ENCODE measurements around the gene ERLEC1.
"Not testable (repeated sequence)": the region's sequence is repeated elsewhere in the genome, so short reads cannot be mapped to it uniquely, and the experiment has no call there.

ERLEC1 gene

DNA sequence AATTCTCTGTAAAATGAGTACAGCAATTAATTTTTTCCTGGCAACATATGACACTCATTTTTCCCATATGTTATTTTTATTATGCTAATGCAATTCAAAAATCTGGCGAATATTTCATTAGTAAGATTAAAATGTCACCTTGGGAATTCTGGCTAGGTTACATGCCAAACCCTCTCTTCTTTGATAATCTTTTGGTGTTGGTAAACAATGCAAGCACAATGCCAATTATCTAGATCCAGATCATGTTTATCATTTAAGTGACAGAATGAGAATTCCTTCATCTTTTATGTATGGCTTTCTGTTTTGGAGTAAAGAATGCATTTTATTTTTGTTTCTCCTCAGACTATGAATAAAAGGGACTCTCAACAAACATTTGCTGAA is 39.2 kb downstream of the ERLEC1 start:
- TF ChIP-seq, protein P1, sequence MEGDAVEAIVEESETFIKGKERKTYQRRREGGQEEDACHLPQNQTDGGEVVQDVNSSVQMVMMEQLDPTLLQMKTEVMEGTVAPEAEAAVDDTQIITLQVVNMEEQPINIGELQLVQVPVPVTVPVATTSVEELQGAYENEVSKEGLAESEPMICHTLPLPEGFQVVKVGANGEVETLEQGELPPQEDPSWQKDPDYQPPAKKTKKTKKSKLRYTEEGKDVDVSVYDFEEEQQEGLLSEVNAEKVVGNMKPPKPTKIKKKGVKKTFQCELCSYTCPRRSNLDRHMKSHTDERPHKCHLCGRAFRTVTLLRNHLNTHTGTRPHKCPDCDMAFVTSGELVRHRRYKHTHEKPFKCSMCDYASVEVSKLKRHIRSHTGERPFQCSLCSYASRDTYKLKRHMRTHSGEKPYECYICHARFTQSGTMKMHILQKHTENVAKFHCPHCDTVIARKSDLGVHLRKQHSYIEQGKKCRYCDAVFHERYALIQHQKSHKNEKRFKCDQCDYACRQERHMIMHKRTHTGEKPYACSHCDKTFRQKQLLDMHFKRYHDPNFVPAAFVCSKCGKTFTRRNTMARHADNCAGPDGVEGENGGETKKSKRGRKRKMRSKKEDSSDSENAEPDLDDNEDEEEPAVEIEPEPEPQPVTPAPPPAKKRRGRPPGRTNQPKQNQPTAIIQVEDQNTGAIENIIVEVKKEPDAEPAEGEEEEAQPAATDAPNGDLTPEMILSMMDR (IDR thresholded peaks at IDR 0.05; ENCODE audit: control insufficient read depth, insufficient read depth, low read depth, low read length, missing control alignments) = no peak
- DNase-seq (ENCODE audit: low read depth) = no peak
- no peak overlapping the region for H3K4me3 ChIP-seq (ENCODE audit: control insufficient read depth, low read depth, low read length)

DNA sequence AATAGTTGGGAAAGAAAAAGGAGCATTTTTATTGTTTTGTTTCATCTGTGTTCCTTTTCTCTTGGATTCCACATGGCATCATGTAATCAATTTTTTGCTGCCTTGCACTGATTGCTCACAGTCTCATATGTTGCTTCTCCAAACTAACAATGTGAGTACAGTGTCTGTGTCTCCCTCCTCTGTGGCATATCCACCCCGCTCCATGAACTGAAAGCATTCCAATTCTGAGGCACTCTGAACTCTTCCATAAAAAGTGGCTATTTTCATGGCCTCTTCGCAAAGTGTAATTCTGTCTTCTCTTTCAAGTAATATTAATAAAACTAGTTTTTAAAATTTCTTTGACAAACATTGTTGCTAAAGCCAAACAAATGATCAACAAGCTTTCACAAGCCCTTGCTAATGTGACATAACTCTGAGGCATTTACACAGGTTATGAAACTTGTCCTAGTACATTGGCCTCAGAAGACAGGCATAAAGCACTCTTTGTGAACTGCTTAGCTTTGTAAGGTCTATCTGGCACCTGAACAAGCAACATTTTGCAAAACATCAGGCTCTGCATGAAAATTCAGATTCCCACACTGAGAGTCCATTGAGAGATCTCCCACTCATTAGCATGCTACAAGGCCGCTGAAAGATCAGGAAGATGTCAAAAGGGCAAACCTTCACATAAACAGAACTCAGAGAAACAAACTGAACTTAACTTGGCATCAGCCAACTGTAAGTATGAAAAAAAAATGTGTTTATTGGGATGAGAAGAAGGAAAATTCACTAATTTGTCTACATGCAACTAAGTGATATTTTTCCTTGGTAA is 39.9 kb downstream of the ERLEC1 start:
- TF ChIP-seq, protein P1 (IDR thresholded peaks at IDR 0.05; ENCODE audit: control insufficient read depth, insufficient read depth, low read depth, low read length, missing control alignments) = no peak
- DNase-seq (ENCODE audit: low read depth) = no peak
- H3K4me3 ChIP-seq (ENCODE audit: control insufficient read depth, low read depth, low read length) = no peak overlapping the region

DNA sequence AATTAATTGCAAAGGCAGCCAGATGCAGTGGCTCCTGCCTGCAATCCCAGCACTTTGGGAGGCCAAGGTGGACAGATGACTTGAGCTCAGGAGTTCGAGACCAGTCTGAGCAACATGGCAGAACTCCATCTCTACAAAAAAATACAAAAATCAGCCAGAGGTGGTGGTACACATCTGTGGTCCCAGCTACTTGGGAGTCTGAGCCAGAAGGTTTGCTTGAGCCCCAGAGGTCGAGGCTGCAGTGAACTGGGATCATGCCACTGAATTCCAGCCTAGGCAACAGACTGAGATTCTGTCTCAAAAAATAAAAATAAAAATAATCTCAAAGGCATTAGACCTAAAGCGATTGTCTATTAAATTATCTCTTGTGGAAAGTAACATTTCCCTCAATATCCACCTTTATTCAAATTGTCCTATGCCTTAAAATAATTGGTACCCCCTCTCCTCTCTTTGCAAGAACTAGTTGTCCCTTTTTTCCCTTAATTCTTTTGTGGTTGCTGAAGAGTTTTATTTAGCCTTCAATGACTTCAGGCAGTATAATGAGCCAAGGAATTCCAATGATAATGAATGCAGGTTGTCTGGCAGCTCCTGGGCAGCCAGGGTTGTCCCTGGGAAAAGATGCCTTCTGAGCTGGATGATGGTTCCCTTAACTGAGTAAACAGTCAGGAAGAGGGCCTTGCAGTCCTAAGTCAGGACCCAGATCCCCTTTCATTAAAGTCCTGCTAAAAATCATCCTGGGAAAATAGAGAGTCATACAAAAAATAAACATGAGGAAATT is 40.7 kb downstream of the ERLEC1 start:
- no peak for DNase-seq (ENCODE audit: low read depth)

DNA sequence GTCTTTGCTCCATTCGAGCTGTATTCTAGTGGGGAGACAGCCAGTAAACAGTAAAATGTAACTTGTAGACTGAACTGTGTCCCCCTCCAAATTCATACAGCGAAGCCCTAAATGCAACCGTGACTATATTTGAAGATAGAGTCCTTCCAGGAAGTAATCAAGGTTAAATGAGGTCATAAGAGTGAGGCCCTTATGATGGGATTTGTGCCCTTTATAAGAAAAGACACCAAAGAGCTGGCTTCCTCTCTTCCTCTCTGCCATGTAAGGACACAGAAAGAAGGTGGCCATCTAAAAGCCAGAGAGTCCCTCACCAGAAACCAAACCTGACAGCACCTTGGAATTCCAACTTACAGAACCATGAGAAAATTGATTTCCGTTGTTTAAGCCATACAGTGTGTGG is 41.5 kb downstream of the ERLEC1 start:
- no peak for DNase-seq (ENCODE audit: low read depth)
- no peak overlapping the region for H3K4me3 ChIP-seq (ENCODE audit: control insufficient read depth, low read depth, low read length)

More for the DNA sequence above, 40.7 kb downstream of the ERLEC1 start:
- H3K4me3 ChIP-seq (ENCODE audit: control insufficient read depth, low read depth, low read length) = no peak overlapping the region
- TF ChIP-seq, protein P1 (IDR thresholded peaks at IDR 0.05; ENCODE audit: control insufficient read depth, insufficient read depth, low read depth, low read length, missing control alignments) = no peak

DNA sequence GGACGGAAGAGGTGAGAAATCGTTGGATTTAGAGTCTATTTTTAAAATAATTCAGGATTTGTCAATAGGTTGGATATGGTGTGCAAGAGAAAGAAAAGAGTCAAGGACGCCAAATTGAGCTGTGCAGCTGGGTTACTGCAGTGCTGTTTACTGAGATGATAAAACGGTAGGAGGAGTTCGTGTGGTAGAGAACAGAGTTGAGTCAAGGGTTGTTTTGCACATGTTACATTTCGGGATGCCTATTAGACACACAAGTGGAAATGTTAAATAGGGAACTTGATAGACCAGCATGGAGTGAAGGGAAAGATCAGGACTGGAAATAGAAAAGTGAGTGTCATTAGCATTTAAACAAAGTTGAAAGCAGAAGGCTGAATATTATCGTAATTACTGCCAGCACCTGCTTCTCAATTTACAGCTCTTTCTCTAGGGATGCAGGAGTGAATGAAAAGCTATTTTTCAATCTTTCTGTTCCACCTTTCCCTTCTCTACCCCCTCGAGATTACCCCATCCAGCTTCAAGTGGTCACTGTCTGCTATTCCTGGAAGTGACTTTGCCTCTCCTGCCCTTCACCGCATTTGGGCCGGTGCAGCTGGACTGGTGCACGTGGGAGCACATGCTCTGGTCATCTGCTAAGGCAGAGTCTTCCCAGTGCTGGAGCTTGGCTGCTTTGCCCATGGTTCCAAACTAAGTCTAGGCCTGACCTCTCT is 42.6 kb downstream of the ERLEC1 start:
- TF ChIP-seq, protein P1 (IDR thresholded peaks at IDR 0.05; ENCODE audit: control insufficient read depth, insufficient read depth, low read depth, low read length, missing control alignments) = no peak
- DNase-seq (ENCODE audit: low read depth) = no peak
- H3K4me3 ChIP-seq (ENCODE audit: control insufficient read depth, low read depth, low read length) = no peak overlapping the region

More for the DNA sequence above, 41.5 kb downstream of the ERLEC1 start:
- TF ChIP-seq, protein P1 (IDR thresholded peaks at IDR 0.05; ENCODE audit: control insufficient read depth, insufficient read depth, low read depth, low read length, missing control alignments) = no peak

DNA sequence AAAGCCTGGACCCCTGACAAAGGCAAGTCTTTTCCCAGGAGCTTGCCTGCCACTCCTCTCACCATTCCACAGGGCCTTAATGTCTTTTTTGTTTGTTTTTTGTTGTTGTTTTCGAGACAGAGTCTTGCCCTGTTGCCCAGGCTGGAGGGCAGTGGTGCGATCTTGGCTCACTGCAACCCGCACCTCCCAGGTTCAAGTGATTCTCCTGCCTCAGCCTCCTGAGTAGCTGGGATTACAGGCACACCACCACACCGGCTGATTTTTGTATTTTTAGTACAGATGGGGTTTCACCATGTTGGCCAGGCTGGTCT is 43.1 kb downstream of the ERLEC1 start:
- H3K4me3 ChIP-seq (ENCODE audit: control insufficient read depth, low read depth, low read length); DNase-seq (ENCODE audit: low read depth): not testable (repeated sequence)

DNA sequence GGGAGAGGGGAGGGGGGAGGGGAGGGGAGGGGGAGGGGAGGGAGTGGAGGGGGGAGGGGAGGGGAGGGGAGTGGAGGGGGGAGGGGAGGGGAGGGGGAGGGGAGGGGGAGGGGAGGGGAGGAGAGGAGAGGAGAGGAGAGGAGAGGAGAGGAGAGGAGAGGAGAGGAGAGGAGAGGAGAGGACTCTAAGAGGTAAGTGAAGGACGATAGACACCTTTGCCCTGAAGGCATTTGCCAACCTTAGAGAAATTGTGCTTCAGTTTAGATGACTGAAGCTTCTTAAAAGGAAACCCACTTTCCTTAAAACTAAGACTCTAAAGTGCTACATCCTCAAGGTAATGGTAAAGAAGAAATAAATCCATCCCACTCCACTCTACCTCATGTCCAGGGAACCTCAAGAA is 53.7 kb downstream of the ERLEC1 start:
- DNase-seq (ENCODE audit: low read depth) = no peak
- TF ChIP-seq, protein P1 (IDR thresholded peaks at IDR 0.05; ENCODE audit: control insufficient read depth, insufficient read depth, low read depth, low read length, missing control alignments) = no peak
- H3K4me3 ChIP-seq (ENCODE audit: control insufficient read depth, low read depth, low read length) = no peak overlapping the region

DNA sequence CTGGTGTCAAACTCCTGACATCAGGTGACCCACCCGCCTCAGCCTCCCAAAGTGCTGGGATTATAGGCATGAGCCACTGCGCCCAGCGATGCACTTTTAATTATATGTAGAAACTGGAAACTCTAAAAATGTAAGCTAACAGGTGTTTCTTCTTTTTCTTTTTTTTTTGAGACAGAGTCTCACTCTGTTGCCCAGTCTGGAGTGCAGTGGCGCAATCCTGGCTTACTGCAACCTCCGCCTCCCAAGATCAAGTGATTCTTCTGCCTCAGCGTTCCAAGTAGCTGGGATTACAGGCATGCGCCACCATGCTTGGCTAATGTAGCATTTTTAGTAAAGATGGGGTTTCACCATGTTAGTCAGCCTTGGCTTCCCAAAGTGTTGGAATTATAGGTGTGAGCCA is 54.8 kb downstream of the ERLEC1 start:
- DNase-seq (ENCODE audit: low read depth); H3K4me3 ChIP-seq (ENCODE audit: control insufficient read depth, low read depth, low read length): not testable (repeated sequence)
